ENCODE measurements around the gene MYO16.

The MYO16 gene

GRCh38 chr13:109093998-109094397 lies 464.6 kb downstream of the MYO16 start:
- Histone ChIP-seq H3K9ac (ENCODE audit: insufficient read length, low read depth) (no peak overlapping the region), H3K27me3 (ENCODE audit: insufficient read depth, insufficient read length) (no peaks in the 10 kb centered on the region), H3K36me3 (ENCODE audit: insufficient read depth, insufficient read length, low read length) (no peaks in the 10 kb centered on the region), H3K4me1 (ENCODE audit: insufficient read depth, insufficient read length) (no peaks in the 10 kb centered on the region), H3K4me3 (ENCODE audit: insufficient read length, low read depth) (no peak overlapping the region), H3K9me3 (ENCODE audit: insufficient read depth, low read length) (no peaks in the 10 kb centered on the region)
- TF ChIP-seq ZNF274 (IDR thresholded peaks at IDR 0.05; ENCODE audit: low read depth, low read length) (no peak), SUZ12 (IDR thresholded peaks at IDR 0.05; ENCODE audit: extremely low read depth, insufficient read depth, insufficient read length) (no peak), YY1 (IDR thresholded peaks at IDR 0.05; ENCODE audit: insufficient read depth, insufficient read length) (no peak)
- no peak for DNase-seq (ENCODE audit: low read depth, low spot score)

DNA sequence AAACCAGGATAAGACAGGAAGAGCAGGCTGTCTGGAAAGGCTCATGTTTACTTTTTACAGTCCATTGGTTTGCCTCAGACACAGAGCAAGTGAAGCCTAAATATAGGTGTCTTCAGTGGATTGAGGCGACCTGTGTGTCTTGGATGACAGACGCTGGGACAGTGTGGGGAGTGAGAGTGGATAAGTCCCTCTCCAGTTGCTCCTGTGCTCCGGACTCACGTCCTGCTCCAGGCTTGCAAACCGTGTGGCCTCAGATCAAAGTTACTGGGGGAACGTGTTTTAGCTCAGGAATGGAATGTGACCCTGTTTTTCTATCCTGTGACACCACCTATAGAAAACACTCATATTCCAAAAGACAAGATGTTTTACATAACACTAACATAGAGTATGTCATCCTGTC lies 465.7 kb downstream of the MYO16 start:
- H3K9ac ChIP-seq (ENCODE audit: insufficient read length, low read depth) = no peak overlapping the region
- TF ChIP-seq SUZ12 (IDR thresholded peaks at IDR 0.05; ENCODE audit: extremely low read depth, insufficient read depth, insufficient read length) = no peak
- no peak for TF ChIP-seq YY1 (IDR thresholded peaks at IDR 0.05; ENCODE audit: insufficient read depth, insufficient read length)
- no peak for TF ChIP-seq ZNF274 (IDR thresholded peaks at IDR 0.05; ENCODE audit: low read depth, low read length)
- H3K4me3 ChIP-seq (ENCODE audit: insufficient read length, low read depth) = no peak overlapping the region
- H3K9me3 ChIP-seq (ENCODE audit: insufficient read depth, low read length) = no peaks in the 10 kb centered on the region
- DNase-seq (ENCODE audit: low read depth, low spot score) = no peak
- H3K27me3 ChIP-seq (ENCODE audit: insufficient read depth, insufficient read length) = no peaks in the 10 kb centered on the region
- H3K4me1 ChIP-seq (ENCODE audit: insufficient read depth, insufficient read length) = no peaks in the 10 kb centered on the region
- no peaks in the 10 kb centered on the region for H3K36me3 ChIP-seq (ENCODE audit: insufficient read depth, insufficient read length, low read length)

GRCh38 chr13:109096101-109096500 lies 466.7 kb downstream of the MYO16 start:
- Histone ChIP-seq H3K27me3 (ENCODE audit: insufficient read depth, insufficient read length) (no peaks in the 10 kb centered on the region), H3K9me3 (ENCODE audit: insufficient read depth, low read length) (no peaks in the 10 kb centered on the region), H3K4me1 (ENCODE audit: insufficient read depth, insufficient read length) (no peaks in the 10 kb centered on the region), H3K9ac (ENCODE audit: insufficient read length, low read depth) (no peak overlapping the region), H3K4me3 (ENCODE audit: insufficient read length, low read depth) (no peak overlapping the region), H3K36me3 (ENCODE audit: insufficient read depth, insufficient read length, low read length) (no peaks in the 10 kb centered on the region)
- no peak for DNase-seq (ENCODE audit: low read depth, low spot score)
- TF ChIP-seq ZNF274 (IDR thresholded peaks at IDR 0.05; ENCODE audit: low read depth, low read length) = no peak
- TF ChIP-seq YY1 (IDR thresholded peaks at IDR 0.05; ENCODE audit: insufficient read depth, insufficient read length) = no peak

DNA sequence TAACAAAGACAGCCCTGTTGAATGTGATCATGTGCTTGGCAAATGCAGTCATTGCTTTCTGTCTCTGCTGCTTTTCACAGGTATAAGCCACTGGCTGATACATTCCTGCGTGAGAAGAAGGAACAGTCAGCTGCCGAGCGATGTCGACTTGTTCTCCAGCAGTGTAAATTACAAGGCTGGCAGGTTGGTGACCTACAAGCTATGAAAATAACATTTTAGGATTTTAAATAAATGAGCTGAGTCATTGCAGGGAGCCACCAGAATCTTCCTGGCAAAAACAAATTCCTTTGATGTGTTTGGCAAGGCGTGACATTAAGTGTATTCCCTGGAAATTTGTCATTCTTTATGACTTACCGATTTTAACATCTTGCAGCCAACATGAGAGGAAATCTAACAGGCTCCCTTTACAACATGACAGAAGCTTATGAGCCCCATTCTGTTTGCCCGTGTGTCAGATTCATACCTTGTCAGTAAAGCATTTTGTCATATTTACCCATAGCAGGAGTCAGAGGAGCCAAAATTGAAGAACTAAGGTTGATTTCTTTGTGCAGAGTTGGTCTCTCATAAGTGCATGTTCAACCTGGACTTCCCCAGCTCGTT lies 471.4 kb downstream of the MYO16 start:
- TF ChIP-seq YY1 (IDR thresholded peaks at IDR 0.05; ENCODE audit: insufficient read depth, insufficient read length) = no peak
- TF ChIP-seq ZNF274 (IDR thresholded peaks at IDR 0.05; ENCODE audit: low read depth, low read length) = no peak
- no peak for TF ChIP-seq SUZ12 (IDR thresholded peaks at IDR 0.05; ENCODE audit: extremely low read depth, insufficient read depth, insufficient read length)
- no peaks in the 10 kb centered on the region for H3K27me3 ChIP-seq (ENCODE audit: insufficient read depth, insufficient read length)
- no peaks in the 10 kb centered on the region for H3K4me1 ChIP-seq (ENCODE audit: insufficient read depth, insufficient read length)
- H3K9ac ChIP-seq (ENCODE audit: insufficient read length, low read depth) = no peak overlapping the region
- H3K36me3 ChIP-seq (ENCODE audit: insufficient read depth, insufficient read length, low read length) = no peaks in the 10 kb centered on the region
- H3K9me3 ChIP-seq (ENCODE audit: insufficient read depth, low read length) = no peaks in the 10 kb centered on the region
- H3K4me3 ChIP-seq (ENCODE audit: insufficient read length, low read depth) = no peak overlapping the region
- DNase-seq (ENCODE audit: low read depth, low spot score) = no peak

GRCh38 chr13:109101550-109102144 lies 472.2 kb downstream of the MYO16 start:
- Histone ChIP-seq H3K4me1 (ENCODE audit: insufficient read depth, insufficient read length) (no peaks in the 10 kb centered on the region), H3K27me3 (ENCODE audit: insufficient read depth, insufficient read length) (no peaks in the 10 kb centered on the region), H3K9me3 (ENCODE audit: insufficient read depth, low read length) (no peaks in the 10 kb centered on the region), H3K36me3 (ENCODE audit: insufficient read depth, insufficient read length, low read length) (no peaks in the 10 kb centered on the region), H3K4me3 (ENCODE audit: insufficient read length, low read depth) (no peak overlapping the region), H3K9ac (ENCODE audit: insufficient read length, low read depth) (no peak overlapping the region)
- TF ChIP-seq SUZ12 (IDR thresholded peaks at IDR 0.05; ENCODE audit: extremely low read depth, insufficient read depth, insufficient read length) (no peak), ZNF274 (IDR thresholded peaks at IDR 0.05; ENCODE audit: low read depth, low read length) (no peak)
- no peak for DNase-seq (ENCODE audit: low read depth, low spot score)

GRCh38 chr13:109105899-109106298 lies 476.5 kb downstream of the MYO16 start:
- Histone ChIP-seq H3K27me3 (ENCODE audit: insufficient read depth, insufficient read length) (no peaks in the 10 kb centered on the region), H3K9me3 (ENCODE audit: insufficient read depth, low read length) (no peaks in the 10 kb centered on the region), H3K36me3 (ENCODE audit: insufficient read depth, insufficient read length, low read length) (no peaks in the 10 kb centered on the region), H3K4me1 (ENCODE audit: insufficient read depth, insufficient read length) (no peaks in the 10 kb centered on the region), H3K9ac (ENCODE audit: insufficient read length, low read depth) (no peak overlapping the region), H3K4me3 (ENCODE audit: insufficient read length, low read depth) (no peak overlapping the region)
- no peak for TF ChIP-seq ZNF274 (IDR thresholded peaks at IDR 0.05; ENCODE audit: low read depth, low read length)
- TF ChIP-seq SUZ12 (IDR thresholded peaks at IDR 0.05; ENCODE audit: extremely low read depth, insufficient read depth, insufficient read length) = no peak
- TF ChIP-seq YY1 (IDR thresholded peaks at IDR 0.05; ENCODE audit: insufficient read depth, insufficient read length) = no peak
- no peak for DNase-seq (ENCODE audit: low read depth, low spot score)

DNA sequence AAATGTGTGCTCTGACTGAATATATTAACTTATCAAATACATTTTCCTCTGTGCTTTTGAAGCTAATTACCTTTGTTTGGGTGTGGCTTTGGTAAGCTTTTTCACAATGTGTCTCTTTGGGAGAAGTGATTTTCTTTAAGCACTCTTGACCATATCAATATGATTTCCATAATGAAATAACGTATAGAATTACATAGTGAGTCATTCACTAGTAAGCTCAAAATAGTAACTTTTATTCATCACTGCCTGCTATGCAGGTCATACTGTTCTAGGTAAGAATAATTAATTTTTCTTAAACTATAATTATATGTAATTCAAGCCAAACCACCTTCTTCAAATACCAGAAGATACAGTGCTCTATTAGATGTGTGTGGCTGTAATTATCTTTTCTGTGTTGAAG lies 480.7 kb downstream of the MYO16 start:
- H3K9me3 ChIP-seq (ENCODE audit: insufficient read depth, low read length) = no peaks in the 10 kb centered on the region
- H3K9ac ChIP-seq (ENCODE audit: insufficient read length, low read depth) = no peak overlapping the region
- no peaks in the 10 kb centered on the region for H3K36me3 ChIP-seq (ENCODE audit: insufficient read depth, insufficient read length, low read length)
- no peak for TF ChIP-seq SUZ12 (IDR thresholded peaks at IDR 0.05; ENCODE audit: extremely low read depth, insufficient read depth, insufficient read length)
- no peak for TF ChIP-seq ZNF274 (IDR thresholded peaks at IDR 0.05; ENCODE audit: low read depth, low read length)
- TF ChIP-seq YY1 (IDR thresholded peaks at IDR 0.05; ENCODE audit: insufficient read depth, insufficient read length) = no peak
- no peaks in the 10 kb centered on the region for H3K4me1 ChIP-seq (ENCODE audit: insufficient read depth, insufficient read length)
- no peaks in the 10 kb centered on the region for H3K27me3 ChIP-seq (ENCODE audit: insufficient read depth, insufficient read length)
- DNase-seq (ENCODE audit: low read depth, low spot score) = no peak
- H3K4me3 ChIP-seq (ENCODE audit: insufficient read length, low read depth) = no peak overlapping the region
